Measurements from ENCODE around the gene DNAJB1.

- TF ChIP-seq CTCF (IDR thresholded peaks at IDR 0.05; ENCODE audit: low read depth, low read length, poor library complexity, severe bottlenecking) = no peak
- no peak for TF ChIP-seq EZH2phosphoT487 (IDR thresholded peaks at IDR 0.05; ENCODE audit: borderline replicate concordance, low read length)
Measured at GRCh38 chr19:14517840-14518505, at the start of gene DNAJB1.

Data from DOHH2 (cell line).